GM18517 (cell line): Measurements from ENCODE around the gene KHDRBS2.

Source experiments
- ATAC-seq: cut with Tn5 transposase; IDR thresholded peaks from one replicate; pipeline ENCODE4 v1.9.1; 2021; ENCODE audit warnings: mild to moderate bottlenecking, moderate library complexity; ENCODE audit not compliant: unreplicated experiment

Gene KHDRBS2

DNA sequence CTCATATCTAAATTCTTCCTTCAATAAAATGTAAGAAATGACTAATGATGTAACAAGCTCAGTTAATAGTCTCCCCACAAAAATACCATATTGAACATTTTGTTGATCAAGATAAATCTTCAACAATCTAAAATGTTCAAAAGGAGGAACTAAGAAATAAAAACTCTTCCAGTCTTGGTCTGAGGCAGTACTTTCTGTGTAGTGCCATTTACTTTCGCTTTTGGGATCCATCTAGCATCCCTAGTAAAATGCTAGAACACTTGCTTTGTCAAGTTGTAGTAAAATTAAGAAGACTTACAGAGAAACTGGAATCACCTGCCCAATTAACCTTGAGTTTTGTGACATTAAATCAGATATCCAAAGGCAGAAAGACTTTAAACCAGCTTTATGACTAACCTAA is 246.4 kb downstream of the KHDRBS2 start:
- ATAC-seq = no peak

GRCh38 chr6:62037445-62037844 is 248.6 kb downstream of the KHDRBS2 start:
- ATAC-seq = no peak

DNA sequence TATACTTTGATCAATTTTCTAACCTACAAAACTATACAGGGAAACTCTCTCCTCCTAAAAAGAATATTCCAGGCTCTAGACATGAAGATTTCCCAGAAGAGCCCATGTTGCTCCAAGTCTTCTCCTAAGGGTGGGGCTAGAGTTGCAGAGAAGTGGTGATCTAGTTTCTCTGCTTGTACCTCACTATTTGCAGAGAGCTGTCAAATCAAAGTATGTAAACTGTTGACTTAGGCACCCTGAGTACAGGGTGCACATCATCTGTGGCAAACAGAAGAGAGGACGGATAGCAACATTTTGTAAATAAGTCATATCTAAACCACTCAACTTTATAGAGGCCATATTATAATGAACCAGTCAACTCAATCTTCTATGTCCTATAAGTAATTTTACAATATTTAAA is 250.1 kb downstream of the KHDRBS2 start:
- ATAC-seq = no peak

GRCh38 chr6:62013719-62014118 is 272.3 kb downstream of the KHDRBS2 start:
- no peak for ATAC-seq

- no peak for ATAC-seq
Measured at GRCh38 chr6:62009445-62009844, 276.6 kb downstream of the KHDRBS2 start.

DNA sequence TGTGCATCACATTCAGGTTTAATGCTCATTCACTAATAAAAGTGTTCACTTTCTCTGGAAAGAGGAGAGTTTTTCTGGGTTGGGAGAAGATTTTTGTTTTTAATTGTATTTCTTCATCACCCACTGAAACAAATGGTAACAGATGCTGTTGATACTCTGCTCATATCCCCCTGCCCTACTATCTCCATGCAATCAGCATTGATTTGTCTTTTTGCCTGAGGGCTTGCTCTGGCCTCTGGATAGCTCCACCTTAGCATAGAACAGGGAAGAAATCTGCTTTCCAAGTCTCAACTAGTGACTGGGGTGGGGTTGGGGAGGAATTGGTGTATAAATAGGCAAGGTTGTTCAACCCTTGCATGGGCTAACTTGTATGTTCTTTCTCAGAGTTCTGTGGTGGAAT is 296.4 kb downstream of the KHDRBS2 start:
- ATAC-seq = no peak

DNA sequence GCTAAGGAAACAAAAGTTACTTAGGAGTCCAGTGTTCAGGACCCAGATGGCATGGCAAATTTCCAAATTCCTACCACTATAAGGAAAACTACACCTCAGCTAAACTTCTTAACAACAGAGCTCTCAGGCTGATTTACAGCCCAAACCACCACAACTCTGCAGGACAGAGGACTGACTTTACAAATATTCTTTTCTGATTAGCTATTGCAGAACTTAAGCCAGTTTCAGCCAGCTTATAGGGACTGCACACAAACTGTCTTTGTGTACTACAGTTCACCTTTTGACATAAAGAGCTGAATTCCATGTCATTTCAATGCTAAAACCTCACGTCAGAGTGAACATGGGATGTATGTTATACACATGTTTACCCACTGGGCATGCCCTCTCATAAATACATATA is 305.4 kb downstream of the KHDRBS2 start:
- no peak for ATAC-seq

GRCh38 chr6:61977947-61978346 is 308.1 kb downstream of the KHDRBS2 start:
- ATAC-seq = no peak

GRCh38 chr6:61977099-61977498 is 308.9 kb downstream of the KHDRBS2 start:
- ATAC-seq = no peak

DNA sequence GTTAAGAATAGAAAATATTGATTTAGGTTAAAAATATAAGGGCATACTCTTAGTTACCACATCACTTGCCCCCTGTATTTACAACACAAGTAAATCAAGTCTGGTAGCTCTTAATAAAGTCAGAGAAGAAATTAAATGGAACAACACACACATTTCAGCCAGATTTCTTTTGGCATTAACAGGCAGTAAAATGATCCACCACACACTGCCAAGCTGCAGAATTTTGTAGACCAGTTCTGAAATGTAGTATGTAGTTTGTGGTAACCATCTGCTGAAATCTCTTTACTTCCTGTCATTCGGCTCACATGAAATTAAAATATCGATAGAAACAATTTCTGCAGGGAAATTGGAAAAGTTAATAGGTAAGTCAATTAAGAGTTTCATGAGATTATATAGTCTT is 326.8 kb downstream of the KHDRBS2 start:
- no peak for ATAC-seq

DNA sequence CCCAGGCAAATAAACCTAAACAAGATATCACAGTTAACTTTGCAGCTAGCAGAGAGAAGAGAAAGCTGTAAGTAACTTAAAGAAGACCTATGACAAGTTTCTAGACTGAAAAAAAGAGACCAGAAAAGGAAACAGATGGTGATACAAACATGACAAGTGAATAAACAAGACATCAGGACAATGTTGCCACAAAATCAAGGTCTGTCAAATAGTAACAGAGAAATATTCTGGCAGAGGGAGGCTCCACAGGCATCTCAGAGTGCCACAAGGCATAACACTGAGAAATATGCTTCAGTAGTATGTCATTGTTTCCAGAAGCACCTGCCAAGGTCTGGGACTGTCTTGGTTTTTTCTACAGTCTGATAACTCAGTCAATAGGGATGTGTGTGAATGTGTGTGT is 332.2 kb downstream of the KHDRBS2 start:
- no peak for ATAC-seq

- ATAC-seq = no peak
Measured at GRCh38 chr6:61951586-61951985, 334.4 kb downstream of the KHDRBS2 start.

- no peak for ATAC-seq
Measured at GRCh38 chr6:61950811-61951210, 335.2 kb downstream of the KHDRBS2 start.

- no peak for ATAC-seq
Measured at GRCh38 chr6:61949971-61950370, 336.1 kb downstream of the KHDRBS2 start.

GRCh38 chr6:61949161-61949560 is 336.9 kb downstream of the KHDRBS2 start:
- ATAC-seq = no peak

DNA sequence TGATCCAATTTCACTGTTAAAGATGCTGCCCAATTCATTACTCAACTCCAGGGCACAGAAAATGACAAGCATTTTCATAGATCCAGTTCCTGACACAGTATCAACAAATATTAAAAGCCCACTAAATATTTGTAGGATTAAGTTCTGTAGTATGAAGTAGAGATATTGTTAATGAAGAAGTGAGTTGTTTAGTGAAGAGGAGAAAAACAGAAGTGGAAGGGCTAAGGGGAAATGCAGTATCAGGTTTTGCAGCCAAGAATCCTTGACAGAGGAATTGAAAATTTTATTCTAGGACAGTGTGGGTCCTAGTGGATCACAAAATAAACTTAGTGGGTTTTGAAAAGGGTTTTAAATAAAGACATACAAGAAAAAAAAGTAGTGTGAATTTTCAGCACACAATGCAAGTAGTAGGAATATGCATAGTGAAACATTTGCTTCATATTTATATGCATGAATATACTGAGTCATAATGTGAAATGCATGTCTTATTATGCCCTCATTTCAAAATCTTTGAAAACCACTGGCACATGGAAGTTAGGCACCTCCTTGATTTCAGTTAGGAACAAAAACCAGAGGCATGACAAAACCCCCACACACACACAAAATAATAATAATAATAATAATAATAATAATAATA is 338.6 kb downstream of the KHDRBS2 start:
- no peak for ATAC-seq

DNA sequence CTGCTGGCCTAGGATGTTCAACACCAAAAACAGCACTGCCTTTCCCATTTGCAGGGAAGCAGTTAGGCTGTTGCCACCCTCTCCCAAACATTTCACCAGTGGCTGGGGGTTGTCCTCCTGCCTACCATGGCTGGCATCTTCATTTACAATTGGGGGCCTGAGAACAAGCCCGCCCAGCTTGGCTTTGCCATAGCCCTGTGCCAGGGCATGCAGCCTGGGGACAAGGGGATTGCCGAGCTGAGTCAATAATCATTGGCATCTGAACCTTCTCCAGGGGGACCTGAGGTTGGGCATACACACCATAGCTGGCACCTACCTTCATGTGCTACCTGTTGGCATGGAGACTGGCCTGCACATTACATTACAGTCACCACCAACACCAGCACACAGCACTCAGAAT is 345.1 kb downstream of the KHDRBS2 start:
- no peak for ATAC-seq

DNA sequence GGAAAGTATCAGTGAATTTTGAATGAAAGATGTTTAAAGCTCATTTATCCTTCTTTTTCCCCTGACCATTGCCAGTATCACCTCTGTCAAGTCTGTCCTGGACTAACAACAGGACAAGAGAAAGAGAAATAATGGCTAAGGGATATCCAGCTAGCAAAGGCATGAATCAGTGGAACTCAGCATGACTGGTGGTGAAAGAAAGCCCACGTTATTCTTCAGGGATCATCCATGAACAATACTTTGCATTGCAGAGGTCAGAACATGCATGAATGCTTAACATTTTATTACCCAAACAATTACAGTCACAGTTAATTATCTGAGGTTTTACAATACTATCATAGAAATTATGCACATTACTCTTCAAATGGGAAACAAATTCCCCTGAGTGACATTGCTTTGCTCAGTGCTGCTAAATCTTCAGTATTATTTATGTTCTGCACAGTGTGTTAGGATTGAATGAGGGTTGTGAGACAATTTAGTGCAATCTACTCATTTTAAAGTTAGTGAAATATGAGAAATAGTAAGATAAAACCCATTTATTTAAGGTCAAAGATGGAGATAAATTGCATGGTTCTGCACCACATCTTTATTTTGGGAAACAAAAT is 350.7 kb downstream of the KHDRBS2 start:
- no peak for ATAC-seq

DNA sequence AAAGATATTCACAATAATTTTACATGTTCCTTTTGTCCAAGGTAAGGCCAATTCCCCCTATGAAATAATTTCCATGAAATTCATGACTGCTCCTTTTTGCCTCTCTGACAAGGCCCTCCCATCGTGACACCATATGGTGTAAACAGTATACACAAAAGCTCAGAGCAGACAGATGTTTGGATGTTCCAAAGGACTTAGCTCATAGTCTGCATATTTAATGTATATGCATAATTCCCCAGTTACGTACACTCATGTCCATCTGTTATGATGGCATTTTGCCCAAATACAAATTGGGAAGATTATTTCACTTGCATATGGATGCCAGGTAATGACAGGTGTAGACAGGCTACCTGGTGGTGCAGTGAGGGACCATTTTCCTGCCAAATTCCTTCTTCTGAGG is 376.5 kb downstream of the KHDRBS2 start:
- no peak for ATAC-seq

GRCh38 chr6:61901748-61902147 is 384.3 kb downstream of the KHDRBS2 start:
- ATAC-seq = no peak

DNA sequence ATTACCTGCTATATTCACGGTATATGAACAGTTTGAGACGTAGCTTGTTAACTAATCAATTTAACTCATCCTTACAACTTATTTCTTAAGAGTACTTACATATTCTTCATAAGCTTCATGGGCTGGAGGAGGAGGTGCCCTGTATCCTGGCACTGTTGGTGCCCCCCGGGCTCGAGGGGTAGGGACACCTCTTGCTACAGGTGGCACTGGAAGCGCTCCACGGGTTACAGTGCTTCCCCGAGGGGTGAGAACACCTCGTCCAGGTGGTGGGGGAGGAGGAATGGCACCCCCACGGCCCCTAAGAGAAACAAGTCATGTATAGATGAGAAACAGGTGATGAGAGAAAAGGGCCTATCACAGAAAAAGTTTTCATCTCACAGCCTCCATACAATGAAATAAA is 391.5 kb downstream of the KHDRBS2 start:
- no peak for ATAC-seq

- ATAC-seq = no peak
Measured at GRCh38 chr6:61887423-61887822, 398.6 kb downstream of the KHDRBS2 start.
